NCI-H2227 (cell line): ENCODE data around the gene CEP250.
A peak's percentile ranks its signal among the peaks of the same experiment; 100 is the strongest.
"Not testable (repeated sequence)": the region's sequence is repeated elsewhere in the genome, so short reads cannot be mapped to it uniquely, and the experiment has no call there.

ENCODE experiments used
- DNase-seq: peaks from one replicate; lab custom pipeline; 2025; ENCODE audit not compliant: unreplicated experiment; lab: John Stamatoyannopoulos, UW

CEP250 gene

GRCh38 chr20:35518955-35519354, 63.6 kb downstream of the CEP250 start:
- DNase-seq: no peak

GRCh38 chr20:35523298-35523888, 68.0 kb downstream of the CEP250 start:
- peak; percentile 14 for DNase-seq

- DNase-seq: no peak
Measured at GRCh38 chr20:35525639-35526038, 70.2 kb downstream of the CEP250 start.

GRCh38 chr20:35527122-35527769, 71.8 kb downstream of the CEP250 start:
- DNase-seq: no peak

GRCh38 chr20:35529552-35529951, 74.2 kb downstream of the CEP250 start, which contains the start of gene C20orf173:
TSS of gene C20orf173 (minus strand) at chr20:35529652. CDS start at chr20:35529373, 279 bp downstream.
- no peak for DNase-seq

- DNase-seq: peak; percentile 97
Measured at GRCh38 chr20:35539756-35540212, 84.4 kb downstream of the CEP250 start.

- peak; percentile 14 for DNase-seq
Measured at GRCh38 chr20:35541118-35541782, 85.9 kb downstream of the CEP250 start.

- DNase-seq: peak; percentile 98
Measured at GRCh38 chr20:35541783-35542662, 86.6 kb downstream of the CEP250 start, which contains the start of gene ERGIC3. TSS of gene ERGIC3 (plus strand) at chr20:35542078. CDS start at chr20:35542098, 20 bp downstream.

- no peak for DNase-seq
Measured at GRCh38 chr20:35542990-35543389, 87.6 kb downstream of the CEP250 start.

GRCh38 chr20:35544436-35544835, 89.0 kb downstream of the CEP250 start:
- no peak for DNase-seq

- not testable (repeated sequence) for DNase-seq
Measured at GRCh38 chr20:35544941-35545340, 89.5 kb downstream of the CEP250 start.

GRCh38 chr20:35546127-35546526, 90.7 kb downstream of the CEP250 start:
- DNase-seq: no peak

GRCh38 chr20:35547329-35547728, 91.9 kb downstream of the CEP250 start:
- DNase-seq: peak; percentile 20

GRCh38 chr20:35551503-35551902, 96.1 kb downstream of the CEP250 start:
- no peak for DNase-seq

- no peak for DNase-seq
Measured at GRCh38 chr20:35552914-35553313, 97.5 kb downstream of the CEP250 start.

GRCh38 chr20:35555461-35555860, 100.1 kb downstream of the CEP250 start:
- DNase-seq: not testable (repeated sequence)

GRCh38 chr20:35555951-35556645, 100.7 kb downstream of the CEP250 start:
- DNase-seq: no peak

GRCh38 chr20:35556871-35557270, 101.5 kb downstream of the CEP250 start:
- DNase-seq: no peak

- DNase-seq: no peak
Measured at GRCh38 chr20:35558451-35558850, 103.1 kb downstream of the CEP250 start.

- no peak for DNase-seq
Measured at GRCh38 chr20:35559042-35559693, 103.8 kb downstream of the CEP250 start.
